NT2/D1 (cell line): ENCODE measurements around the gene OBSCN.

Source experiments
- SUZ12 ChIP-seq: IDR thresholded peaks from 2 replicates; pipeline ENCODE4 v1.6.1; 2011; ENCODE audit not compliant: insufficient read length, insufficient read depth; ENCODE audit errors: extremely low read depth
- ZNF274 ChIP-seq: IDR thresholded peaks from 2 replicates; pipeline ENCODE4 v1.6.1; 2011; ENCODE audit warnings: mild to moderate bottlenecking, low read depth, low read length

DNA sequence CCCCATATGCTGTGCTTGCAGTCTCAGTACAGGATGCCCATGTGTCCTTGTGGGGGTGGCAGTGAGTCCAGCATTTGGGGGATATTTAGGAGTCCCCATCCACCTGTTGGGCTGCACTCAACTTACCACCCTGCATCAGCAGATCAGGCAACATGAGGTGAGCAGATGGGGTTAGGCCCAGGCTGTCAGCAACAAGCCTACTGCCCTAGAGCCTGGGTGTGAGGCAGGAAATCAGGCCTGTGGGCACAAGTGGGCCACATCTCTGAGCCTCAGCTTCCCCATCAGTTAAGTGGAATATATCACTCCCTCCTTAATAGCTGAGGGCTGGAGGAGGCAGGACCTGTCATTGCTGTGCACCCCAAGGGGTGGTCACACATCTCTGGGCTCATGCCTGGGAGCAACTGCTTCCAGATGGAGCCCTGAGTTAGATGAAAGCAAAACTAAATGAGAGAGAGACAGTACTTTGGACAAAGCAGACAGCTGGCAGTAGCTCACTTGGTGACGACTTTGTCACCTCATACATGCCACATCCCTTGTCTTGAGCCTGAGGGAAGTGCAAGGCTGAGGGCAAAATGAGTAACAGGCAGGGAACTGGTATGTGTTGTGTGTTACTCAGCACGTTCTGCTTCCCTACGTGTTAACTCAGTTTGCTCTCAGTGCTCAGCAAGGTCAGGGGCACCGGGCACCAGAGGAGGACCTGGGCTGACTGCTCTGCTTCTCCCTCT is 150.4 kb downstream of the OBSCN start:
- no peak for TF ChIP-seq ZNF274
- no peak for TF ChIP-seq SUZ12
